Esophagus squamous epithelium (tissue), 5 donors: Measurements from ENCODE around the gene PGP. TPM values are rescaled to one million over a fixed set of nuclear protein-coding genes. Genes with fewer than 3 reads are reported as not detected.

Source experiments
- DNase-seq: peaks from one replicate; lab custom pipeline; 2025; lab: John Stamatoyannopoulos, UW
- H3K27ac ChIP-seq, 4 donors: fragments of 200-600 bp; sonication (generic); one replicate each; pipeline ENCODE4 v1.5.1; 2016 to 2019; ENCODE audit warnings: mild to moderate bottlenecking in 1 of 4
- H3K27me3 ChIP-seq, 4 donors: fragments of 200-600 bp; sonication (generic); 1 replicate in 3 of 4; 2 replicates in 1 of 4; pipeline versions ENCODE4 v1.5.1 to v1.6.0; 2017 to 2021; ENCODE audit warnings: antibody characterized with exemption in 1 of 4
- H3K36me3 ChIP-seq, 3 donors: fragments of 200-600 bp; sonication (generic); one replicate each; pipeline ENCODE4 v1.5.1; 2016 to 2019
- H3K4me1 ChIP-seq, 3 donors: fragments of 200-600 bp; sonication (generic); one replicate each; pipeline ENCODE4 v1.5.1; 2017 to 2019
- H3K4me3 ChIP-seq, 4 donors: fragments of 200-600 bp; sonication (generic); 1 replicate in 3 of 4; 2 replicates in 1 of 4; pipeline ENCODE4 v1.5.1; 2016 to 2019; ENCODE audit warnings: mild to moderate bottlenecking in 2 of 4, moderate library complexity in 1 of 4
- H3K9me3 ChIP-seq, 3 donors: fragments of 200-600 bp; sonication (generic); one replicate each; pipeline ENCODE4 v1.5.1; 2016 to 2019
- POLR2A ChIP-seq, 4 donors: fragments of 450-650 bp; IDR thresholded peaks; one replicate each; pipeline ENCODE4 v1.6.1; 2017; ENCODE audit warnings: antibody characterized with exemption in 4 of 4, mild to moderate bottlenecking in 4 of 4, moderate library complexity in 3 of 4
- WGBS, 2 donors: methylation state at CpG; one replicate each; pipeline ENCODE4 v1.1.5; 2018; 5-methylcytosine and 5-hydroxymethylcytosine counted together
- intact Hi-C: fragments of 100-400 bp; cut with DNase I; formaldehyde crosslinking; loops from one replicate; pipeline ENCODE4 v1.15.0; 2022
- total RNA-seq, 4 donors: library from RNA; depleted of rRNA; stranded (reverse); fragments of >200 nt; gene quantifications; one replicate each; pipeline ENCODE4 v1.1.0, GENCODE V29; 2016
- TF ChIP-seq, protein P1 (sequence below), 6 experiments: fragments of 450-650 bp in 4 of 6; fragments of 200-600 bp in 2 of 6; sonication (generic) in 2 of 6; IDR thresholded peaks; one replicate each; pipeline ENCODE4 v1.5.1; 2016 to 2019; ENCODE audit warnings: antibody characterized with exemption in 6 of 6, mild to moderate bottlenecking in 4 of 6, moderate library complexity in 4 of 6
- donor health status: DM: yes; HTN: yes; CAD: no.

The PGP gene
- total RNA-seq, 4 donors from 2014 or later = 5.5 to 14.2 (median 7.4) TPM

DNA sequence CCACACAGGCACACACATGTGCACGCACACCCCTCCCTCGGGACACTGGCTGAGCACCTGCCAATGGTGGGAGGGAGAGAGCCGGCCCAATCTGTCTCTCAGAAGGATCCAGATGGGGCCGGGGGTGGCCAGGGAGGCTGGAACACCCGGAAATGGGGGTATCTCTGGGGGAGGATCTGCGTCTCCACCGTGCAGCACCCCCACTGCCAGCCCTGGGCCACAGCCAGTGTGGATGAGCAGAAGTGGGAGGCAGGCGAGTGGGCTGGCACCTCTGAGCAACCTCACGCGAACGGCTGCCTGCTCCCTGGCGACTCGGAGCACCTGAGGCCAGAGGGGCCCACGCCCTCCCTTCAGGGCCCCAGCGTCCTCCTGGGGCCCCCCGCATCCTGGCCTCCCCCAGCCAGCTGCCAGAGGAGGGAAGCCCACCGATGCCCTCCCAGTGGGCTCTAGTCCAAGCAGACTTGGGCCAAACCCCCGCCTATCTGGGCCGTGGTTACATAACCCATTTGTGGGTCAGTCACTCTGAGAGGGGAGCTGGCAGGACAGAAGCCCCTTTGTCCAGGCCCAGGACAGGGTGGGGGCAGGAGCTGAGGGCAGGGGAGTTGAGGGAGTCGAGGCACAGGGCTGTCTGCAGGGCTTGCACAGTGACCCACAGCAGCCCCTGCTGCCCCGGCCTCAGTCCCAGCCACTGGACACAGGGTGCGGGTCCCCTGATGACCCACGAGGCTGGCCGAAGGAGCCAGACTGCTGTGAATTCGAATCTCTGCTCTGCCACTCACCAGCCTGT, 23.8 kb downstream of the PGP start:
- H3K27me3 ChIP-seq = peaks cover 7 to 34% (median 14%) of the 10 kb centered on the region in 4 donors
- H3K4me1 ChIP-seq = peaks cover 11 to 33% (median 14%) of the 10 kb centered on the region in 3 donors
- no peak overlapping the region for H3K27ac ChIP-seq
- WGBS, 2 donors = 20 to 57% methylated on average over 1 to 6 of the region's 25 CpGs
- no peaks in the 10 kb centered on the region for H3K9me3 ChIP-seq
- H3K4me3 ChIP-seq = no peak overlapping the region
- TF ChIP-seq POLR2A (IDR thresholded peaks at IDR 0.05) = no peak
- TF ChIP-seq, protein P1, sequence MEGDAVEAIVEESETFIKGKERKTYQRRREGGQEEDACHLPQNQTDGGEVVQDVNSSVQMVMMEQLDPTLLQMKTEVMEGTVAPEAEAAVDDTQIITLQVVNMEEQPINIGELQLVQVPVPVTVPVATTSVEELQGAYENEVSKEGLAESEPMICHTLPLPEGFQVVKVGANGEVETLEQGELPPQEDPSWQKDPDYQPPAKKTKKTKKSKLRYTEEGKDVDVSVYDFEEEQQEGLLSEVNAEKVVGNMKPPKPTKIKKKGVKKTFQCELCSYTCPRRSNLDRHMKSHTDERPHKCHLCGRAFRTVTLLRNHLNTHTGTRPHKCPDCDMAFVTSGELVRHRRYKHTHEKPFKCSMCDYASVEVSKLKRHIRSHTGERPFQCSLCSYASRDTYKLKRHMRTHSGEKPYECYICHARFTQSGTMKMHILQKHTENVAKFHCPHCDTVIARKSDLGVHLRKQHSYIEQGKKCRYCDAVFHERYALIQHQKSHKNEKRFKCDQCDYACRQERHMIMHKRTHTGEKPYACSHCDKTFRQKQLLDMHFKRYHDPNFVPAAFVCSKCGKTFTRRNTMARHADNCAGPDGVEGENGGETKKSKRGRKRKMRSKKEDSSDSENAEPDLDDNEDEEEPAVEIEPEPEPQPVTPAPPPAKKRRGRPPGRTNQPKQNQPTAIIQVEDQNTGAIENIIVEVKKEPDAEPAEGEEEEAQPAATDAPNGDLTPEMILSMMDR (IDR thresholded peaks at IDR 0.05) = no peak
- intact Hi-C loops = no loop called here
- no peak for DNase-seq
- no peaks in the 10 kb centered on the region for H3K36me3 ChIP-seq

- Histone ChIP-seq H3K36me3 (no peaks in the 10 kb centered on the region), H3K27me3 (peaks cover 0 to 27% (median 7%) of the 10 kb centered on the region in 4 donors), H3K4me3 (no peak overlapping the region), H3K9me3 (no peaks in the 10 kb centered on the region), H3K4me1 (peaks cover 3 to 25% (median 6%) of the 10 kb centered on the region in 3 donors), H3K27ac (no peak overlapping the region)
- intact Hi-C loops = no loop called here
- WGBS, 2 donors = 40% methylated on average over 1 of the region's 24 CpGs; no CpG with 5 or more reads in 1 of the 2 donors
- DNase-seq = no peak
- TF ChIP-seq, protein P1 (IDR thresholded peaks at IDR 0.05) = no peak
- no peak for TF ChIP-seq POLR2A (IDR thresholded peaks at IDR 0.05)
Measured at GRCh38 chr16:2190002-2190658, 24.5 kb downstream of the PGP start.

GRCh38 chr16:2189252-2189893, 25.3 kb downstream of the PGP start:
- 83 to 86% methylated on average over 3 to 7 of the region's 25 CpGs for WGBS, 2 donors
- no peaks in the 10 kb centered on the region for H3K36me3 ChIP-seq
- TF ChIP-seq, protein P1 (IDR thresholded peaks at IDR 0.05) = no peak
- no peak for TF ChIP-seq POLR2A (IDR thresholded peaks at IDR 0.05)
- intact Hi-C loops = no loop called here
- DNase-seq = no peak
- no peaks in the 10 kb centered on the region for H3K9me3 ChIP-seq
- H3K27ac ChIP-seq = no peak overlapping the region
- no peak overlapping the region for H3K4me3 ChIP-seq
- peaks cover 0 to 18% (median 0%) of the 10 kb centered on the region in 3 donors for H3K4me1 ChIP-seq
- peaks cover 0 to 19% (median under 1%) of the 10 kb centered on the region in 4 donors for H3K27me3 ChIP-seq

DNA sequence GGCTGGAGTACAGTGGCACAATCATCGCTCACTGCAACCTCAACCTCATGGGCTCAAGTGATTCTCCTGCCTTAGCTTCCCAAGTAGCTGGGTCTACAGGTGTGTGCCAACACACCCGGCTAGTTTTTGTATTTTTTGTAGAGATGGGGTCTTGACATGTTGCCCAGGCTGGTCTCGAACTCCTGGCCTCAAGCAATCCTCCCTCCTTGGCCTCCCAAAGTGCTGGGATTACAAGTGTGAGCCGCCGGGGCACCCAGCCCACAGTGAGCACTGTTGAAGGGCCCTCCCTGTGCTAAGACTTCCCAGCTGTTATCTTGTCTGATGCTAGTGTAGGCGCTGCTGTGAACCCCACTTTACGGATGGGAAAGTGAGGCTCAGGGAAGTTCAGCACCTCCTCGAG, 26.2 kb downstream of the PGP start:
- no peaks in the 10 kb centered on the region for H3K9me3 ChIP-seq
- intact Hi-C loops = no loop called here
- H3K27ac ChIP-seq = no peak overlapping the region
- WGBS, 2 donors = 89 to 93% methylated on average over 2 of the region's 8 CpGs
- peaks cover 0 to 9% (median 0%) of the 10 kb centered on the region in 4 donors for H3K27me3 ChIP-seq
- DNase-seq = no peak
- no peaks in the 10 kb centered on the region for H3K36me3 ChIP-seq
- peaks cover 0 to 15% (median 0%) of the 10 kb centered on the region in 3 donors for H3K4me1 ChIP-seq
- TF ChIP-seq POLR2A (IDR thresholded peaks at IDR 0.05) = no peak
- TF ChIP-seq, protein P1 (IDR thresholded peaks at IDR 0.05) = no peak
- no peak overlapping the region for H3K4me3 ChIP-seq
